NCI-H82 treated with DMSO at 0.1 percent for 48 hours (cell line): ENCODE measurements around the gene C19orf18.
"Not testable (repeated sequence)": the region's sequence is repeated elsewhere in the genome, so short reads cannot be mapped to it uniquely, and the experiment has no call there.

Experiments used
- DNase-seq: peaks from one replicate; lab custom pipeline; 2025; ENCODE audit not compliant: unreplicated experiment; lab: John Stamatoyannopoulos, UW

Gene C19orf18

DNA sequence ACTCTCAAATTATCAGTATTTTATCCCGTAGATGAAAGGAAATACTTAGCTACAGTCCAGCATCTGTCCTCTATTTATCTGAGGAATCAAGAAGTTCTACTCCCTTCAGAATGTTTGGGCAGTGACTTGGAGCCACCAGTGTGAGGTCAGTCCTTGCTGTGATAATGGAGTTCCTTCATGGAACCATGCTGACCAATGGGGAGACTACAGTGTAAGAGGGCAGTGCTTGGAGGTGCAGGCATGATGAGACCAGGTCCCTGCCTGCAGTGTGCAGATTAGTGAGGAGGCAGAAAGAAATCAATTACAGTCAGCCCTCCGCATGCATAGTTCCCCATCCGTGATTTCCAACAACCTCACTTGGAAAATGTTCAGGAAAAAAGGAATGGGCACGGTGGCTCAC, at the start of gene C19orf18:
TSS of gene C19orf18 (minus strand) at position 101 of the 400 bp plus-strand sequence. CDS start 102 bp downstream, outside the sequence.
- no peak for DNase-seq

DNA sequence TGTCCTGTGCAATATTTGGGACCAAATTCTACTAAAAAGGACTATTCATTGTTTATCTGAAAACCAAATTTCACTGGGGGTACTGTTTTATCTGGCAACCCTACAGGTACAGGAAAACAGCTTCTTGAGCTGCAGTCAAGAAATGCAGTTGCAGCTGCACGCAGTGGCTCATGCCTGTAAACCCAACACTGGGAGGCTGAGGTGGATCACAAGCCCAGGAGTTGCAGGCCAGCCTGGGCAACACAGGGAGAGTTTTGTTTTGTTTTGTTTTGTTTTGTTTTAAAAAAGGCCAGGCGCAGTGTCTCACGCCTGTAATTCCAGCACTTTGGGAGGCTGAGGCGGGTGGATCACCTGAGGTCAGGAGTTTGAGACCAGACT, 47.9 kb upstream of the C19orf18 start:
- DNase-seq, result no peak

DNA sequence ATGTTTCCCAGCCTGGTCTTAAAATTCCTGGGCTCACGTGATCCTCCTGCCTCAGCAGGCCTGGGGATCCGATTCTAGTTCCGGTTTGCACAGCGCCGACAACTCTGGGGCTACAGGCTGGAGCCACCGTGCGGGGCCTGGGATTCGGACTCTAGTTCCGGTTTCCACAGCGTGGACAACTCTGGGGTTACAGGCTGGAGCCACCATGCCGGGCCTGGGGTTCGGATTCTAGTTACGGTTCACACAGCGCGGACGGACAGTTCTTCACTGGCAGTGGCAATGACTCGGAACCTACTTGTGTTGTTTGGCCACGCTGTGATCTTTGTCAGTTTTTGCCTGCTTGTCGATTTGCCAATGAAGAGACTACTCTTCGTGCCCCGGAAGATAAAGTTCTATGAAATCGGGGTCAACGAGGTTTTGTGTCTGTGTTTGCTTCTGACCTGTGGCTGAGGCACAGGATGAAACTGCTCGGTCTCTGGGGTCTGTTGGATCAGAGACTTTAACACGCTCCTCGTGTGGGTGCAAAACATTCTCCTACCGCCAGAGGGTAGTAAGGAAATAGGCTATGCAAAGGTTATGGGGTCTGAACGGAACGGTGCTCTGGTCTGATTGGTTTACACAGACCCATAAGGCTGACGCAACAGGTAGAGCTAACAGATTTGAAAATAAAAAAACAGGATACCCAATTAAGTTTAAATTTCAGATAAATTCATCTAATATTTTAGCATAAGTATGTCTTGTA, 47.4 kb upstream of the C19orf18 start:
- peak; percentile 43 for DNase-seq

DNA sequence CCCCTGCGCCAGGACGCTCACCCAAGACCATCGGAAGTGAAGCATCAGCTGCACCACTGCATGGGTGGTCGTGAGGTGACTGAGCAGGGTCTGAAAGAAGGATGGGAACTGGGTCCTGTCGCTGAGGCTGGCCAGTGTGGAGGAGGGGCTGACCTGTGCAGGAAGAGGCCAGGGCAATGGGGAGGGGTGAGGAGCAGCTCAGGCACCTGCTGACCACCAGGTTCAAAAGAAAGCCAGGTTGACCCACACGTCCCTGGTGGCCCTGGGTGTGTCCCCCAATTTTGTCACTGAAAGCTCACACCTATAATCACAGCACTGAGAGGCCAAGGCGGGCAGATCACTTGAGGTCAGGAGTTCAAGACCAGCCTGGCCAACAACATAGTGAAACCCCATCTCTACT, 45.8 kb upstream of the C19orf18 start:
- no peak for DNase-seq

DNA sequence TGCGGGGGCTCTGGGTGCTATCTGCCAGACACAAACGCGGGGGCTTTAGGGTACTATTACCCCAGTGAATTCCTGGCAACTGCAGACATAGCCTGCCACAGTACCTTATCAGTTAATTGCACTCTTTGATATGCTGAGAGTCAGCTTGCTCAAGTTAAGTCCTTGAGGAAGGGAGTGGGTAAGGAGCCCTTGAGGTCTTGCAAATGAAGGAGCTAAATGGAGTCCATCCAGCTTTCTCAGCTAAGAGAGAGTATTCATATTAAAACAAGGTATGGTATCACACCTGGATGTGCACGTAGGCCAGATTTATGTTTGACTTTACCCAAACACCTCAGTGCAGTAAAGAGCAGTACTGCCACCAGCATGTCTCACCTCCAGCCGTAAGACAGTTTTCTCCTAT, 39.8 kb upstream of the C19orf18 start:
- no peak for DNase-seq

DNA sequence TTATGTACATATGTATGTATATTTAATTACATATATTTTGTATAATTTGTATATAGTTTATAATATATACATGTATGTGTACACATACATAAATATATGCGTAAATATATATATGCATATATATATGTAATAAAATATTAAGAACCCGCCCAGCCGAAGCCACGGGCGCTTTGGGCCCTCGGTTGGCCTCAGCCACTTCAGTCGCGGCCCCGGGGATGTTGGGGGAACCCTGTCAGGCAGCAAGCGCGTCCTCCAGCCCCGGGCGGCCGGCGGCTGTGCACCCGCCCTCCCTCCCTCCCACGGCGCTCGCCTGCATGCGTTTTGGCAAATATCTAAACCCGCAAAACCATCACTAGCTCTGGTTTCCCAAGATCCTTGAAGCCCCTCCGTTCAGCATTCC, 36.2 kb upstream of the C19orf18 start:
- no peak for DNase-seq

DNA sequence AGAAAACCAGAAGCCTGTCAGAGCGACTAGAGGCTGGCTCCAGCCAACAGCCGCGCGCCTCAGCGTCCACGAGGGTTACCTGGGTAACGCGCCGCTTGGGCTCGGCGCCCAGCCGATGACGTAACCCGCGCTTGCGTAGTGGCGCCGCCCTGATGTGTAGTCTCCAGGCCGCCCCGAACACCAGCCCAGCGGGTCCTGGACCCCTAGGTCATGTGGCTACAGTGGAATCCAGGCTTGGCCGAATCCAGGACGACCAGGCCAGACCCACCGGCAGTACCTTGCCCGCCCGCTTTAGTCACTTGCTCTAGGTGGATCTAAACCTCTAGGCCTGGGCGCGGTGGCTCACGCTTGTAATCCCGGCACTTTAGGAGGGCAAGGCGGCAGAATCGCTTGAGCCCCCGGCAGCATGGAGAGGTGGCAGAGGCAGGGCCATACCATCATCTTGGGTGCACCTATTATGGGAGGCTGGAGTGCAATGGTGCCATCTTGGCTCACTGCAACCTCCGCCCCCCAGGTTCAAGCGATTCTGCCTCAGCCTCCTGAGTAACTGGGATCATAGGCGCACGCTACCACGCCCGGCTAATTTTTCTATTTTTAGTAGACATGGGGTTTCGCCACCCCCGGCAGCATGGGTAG, 35.5 kb upstream of the C19orf18 start:
- DNase-seq, result peak; percentile 32

DNA sequence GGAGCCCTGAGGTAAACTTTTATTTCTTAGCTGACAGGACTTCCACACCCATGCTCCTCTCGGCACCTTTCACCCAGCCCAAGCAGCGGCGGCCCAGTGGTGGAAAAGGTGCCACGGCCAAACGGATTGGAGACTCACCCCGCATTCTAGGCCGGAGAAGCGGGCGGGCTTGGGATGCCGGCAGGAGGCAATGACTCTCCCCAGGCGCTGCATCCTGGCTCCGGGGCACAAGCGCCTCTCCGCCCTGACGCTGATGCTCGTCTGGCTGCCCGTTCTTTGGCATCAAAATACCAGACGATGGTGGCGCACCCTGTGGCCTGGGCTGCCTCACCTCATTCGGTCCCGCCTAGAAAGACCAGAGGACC, 34.9 kb upstream of the C19orf18 start:
- DNase-seq, result no peak

DNA sequence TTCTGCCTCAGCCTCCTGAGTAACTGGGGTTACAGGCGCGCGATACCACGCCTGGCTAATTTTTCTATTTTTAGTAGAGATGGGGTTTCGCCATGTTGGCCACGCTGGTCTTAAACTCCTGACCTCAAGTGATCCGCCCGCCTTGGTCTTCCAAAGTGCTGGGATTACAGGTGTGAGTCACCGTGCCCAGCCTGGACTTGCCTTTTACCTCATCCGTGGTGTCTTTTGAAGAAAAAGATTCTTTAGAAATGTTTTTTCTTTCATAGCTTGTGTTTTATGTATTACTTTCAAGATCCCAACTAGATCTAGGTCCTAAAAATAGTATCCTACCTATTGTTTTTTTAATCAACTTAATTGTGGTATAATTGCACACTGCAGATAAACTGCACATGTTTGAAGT, 34.5 kb upstream of the C19orf18 start:
- not testable (repeated sequence) for DNase-seq

DNA sequence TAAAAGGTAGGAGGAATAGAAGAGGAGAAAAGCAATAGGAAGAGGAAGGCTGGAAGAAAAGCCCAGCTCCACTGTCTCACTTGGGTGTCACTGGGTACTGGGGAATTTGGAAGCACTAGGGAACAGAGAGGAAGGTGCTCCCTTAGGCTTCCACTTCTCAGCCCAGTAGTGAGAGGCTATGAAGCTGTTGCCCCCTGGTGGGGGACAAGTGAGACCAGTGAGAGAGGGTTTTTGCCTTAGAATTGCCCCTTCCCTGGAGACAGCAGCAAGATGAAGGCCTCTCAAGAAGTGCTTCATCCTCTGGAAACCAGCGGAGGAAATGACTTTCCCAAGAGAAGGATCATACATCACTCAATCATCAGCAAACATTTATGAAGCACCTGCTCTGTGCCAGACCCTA, 33.0 kb upstream of the C19orf18 start:
- DNase-seq, result no peak

DNA sequence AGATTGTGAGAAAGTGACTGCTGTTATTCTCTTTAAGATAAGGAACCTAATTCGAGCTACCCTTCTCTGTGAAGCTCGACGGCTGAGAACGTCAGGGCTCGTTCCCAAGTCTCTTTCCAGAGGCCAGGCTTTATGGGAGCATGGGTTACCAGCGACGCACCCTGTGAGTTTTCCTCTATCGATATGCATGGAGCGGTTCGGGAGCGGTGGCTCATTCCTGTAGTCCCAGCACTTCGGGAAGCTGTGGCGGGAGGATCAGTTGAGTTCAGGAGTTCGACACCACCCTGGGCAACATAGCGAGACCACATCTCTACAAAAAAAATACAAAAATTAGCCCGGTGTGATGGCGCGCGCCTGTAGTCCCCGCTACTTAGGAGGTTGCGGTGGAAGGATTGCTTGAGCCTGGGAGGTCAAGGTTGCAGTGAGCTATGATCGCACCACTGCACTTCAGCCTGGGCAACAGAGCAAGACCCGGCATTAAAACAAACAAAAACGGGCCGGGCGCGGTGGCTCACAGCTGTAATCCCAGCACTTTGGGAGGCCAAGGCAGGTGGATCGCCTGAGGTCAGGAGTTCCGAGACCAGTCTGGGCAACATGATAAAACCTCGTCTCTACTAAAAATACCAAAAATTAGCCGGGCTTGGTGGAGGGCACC, 29.0 kb upstream of the C19orf18 start:
- DNase-seq, result no peak

DNA sequence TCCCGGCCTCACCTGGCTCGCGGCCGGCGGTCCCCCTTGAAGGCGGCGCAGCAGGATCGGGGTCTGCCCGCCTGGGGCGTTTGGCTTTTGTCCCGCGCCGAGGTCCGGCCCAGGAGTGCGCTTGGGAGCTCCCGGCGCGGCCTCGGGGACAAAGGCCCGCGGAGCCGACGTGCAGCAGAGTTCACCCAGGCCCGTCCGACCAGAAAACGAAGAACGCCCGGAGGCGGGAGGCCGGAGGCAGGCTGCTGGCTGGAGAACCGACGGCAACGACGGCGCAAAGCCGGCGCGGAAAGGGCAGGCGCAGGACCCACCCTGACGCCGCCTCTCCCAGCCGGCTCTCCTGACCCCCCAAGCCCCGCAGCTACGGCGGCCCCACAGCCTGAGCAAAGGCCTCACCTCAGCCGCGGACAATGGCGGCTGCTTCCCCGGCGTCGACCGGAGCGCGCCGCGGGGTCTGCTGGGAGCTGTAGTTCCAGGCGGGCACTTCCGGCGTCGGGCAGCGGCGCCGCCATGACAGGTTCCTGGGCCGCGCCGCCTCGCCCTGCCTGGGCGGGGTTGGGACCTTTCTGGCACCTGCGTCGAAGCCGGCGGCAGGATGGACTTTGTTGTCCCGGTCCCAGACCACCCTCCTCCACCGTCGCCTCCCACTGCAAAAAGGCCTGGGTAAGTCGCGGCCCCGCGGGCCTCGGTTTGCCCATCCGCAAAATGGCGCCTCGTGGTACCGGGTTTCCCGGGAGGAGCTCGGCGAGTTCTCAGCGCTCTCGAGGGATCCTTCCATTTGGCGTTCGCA, 28.2 kb upstream of the C19orf18 start, which contains the start of gene ZNF606:
TSS of gene ZNF606 (minus strand) at position 437 of the 790 bp plus-strand sequence. CDS start 1,501 bp downstream, outside the sequence.
- peak; percentile 31 for DNase-seq

DNA sequence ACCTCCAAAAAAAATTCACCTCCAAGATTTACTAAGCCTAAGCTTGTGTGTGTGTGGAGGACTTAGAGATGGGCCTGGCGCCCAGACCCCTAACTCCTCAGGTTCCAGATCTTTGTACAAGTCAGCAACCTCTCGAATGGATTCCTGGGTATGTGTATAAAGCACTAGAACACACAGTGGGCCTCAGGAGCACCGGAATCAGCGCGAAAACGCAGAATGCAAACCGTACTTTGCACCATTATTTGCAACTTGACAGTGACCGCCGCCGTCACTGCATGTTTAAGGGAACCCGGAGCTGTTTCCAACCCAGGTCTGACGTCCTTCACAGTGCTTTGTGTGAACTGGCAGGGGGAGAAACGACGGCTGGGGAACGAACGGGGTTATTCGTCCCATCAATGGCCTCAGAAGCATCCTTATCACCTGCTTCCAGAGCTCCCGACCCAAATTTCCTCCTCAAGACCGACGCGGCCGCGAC, 27.6 kb upstream of the C19orf18 start:
- DNase-seq, result no peak

DNA sequence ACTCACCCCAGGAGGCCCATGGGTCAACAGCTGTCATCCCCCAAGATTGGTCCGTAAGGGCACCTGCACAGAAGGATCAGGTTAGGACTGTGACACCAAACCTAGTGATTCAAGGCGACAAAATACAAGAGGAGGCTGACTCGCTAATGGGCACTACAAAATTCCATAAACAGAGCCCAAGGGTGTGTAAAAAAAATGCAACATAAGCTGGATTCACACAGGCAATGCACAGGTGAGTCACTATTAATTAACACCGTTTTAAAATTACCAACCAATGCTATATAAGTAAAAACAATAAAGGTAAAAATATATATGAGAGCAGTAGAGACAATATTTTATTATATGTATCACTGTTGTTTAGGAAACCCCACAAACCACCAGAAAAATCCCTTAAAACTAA, 26.3 kb upstream of the C19orf18 start:
- no peak for DNase-seq

DNA sequence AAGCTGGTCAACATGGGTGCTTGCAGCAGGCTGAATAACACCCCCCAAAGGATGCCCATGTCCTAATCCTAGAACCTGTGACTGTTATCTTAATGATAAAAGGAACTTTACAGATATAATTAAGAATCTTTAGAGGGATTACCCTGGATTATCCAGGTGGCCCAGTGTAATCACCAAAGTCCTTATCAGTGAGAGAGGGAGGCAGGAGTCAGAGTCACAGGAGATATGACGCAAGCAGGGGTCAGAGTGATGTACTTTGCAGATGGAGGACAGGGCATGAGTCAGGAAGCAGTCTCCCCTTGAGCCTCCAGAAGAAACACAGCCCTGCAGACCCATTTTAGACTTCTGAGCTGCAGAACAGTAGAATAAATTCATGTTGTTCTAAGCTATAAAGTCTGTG, 18.5 kb upstream of the C19orf18 start:
- no peak for DNase-seq

DNA sequence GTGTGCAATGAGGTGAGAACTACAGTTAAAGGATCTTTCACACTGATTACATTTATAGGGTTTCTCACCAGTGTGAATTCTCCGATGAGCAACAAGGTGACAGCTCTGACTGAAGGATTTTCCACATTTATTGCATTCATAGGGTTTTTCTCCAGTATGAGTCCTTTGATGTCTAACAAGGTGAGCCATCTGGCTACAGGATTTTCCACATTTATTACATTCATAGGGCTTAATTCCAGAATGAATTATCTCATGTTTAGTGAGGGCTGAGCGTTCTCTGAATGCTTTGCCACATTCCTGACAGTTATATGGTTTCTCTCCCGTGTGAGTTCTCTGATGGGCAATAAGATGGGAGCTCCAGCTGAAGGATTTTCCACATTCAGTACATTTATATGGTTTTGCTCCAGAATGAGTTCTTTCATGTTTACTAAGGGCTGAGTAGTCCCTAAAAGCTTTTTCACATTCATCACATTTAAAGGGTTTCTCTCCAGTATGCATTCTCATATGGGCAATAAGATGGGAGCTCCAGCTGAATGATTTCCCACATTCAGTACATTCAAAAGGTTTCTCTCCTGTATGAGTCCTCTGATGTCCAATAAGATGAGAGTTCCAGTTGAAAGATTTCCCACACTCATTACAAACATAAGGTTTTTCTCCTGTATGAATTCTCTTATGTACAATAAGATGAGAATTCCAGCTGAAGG, 4.4 kb upstream of the C19orf18 start:
- no peak for DNase-seq

DNA sequence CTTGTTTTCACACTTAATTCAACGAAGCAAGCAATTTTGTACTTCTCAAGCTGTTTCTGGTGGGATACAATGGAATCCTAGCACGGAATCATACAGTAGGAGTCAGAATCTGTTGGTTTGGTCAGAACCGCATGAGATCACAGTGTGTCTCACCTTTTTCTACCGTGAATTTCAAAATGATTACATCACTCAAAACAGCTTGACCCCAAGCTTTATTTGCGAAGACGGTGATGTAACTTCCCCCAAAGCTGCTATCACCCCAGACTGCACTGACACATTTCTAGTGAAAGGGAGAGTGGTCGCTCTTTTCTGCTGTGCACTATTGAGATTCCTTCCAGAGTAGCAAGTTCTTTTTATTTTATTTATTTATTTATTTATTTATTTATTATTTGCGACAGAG, 9.6 kb downstream of the C19orf18 start:
- no peak for DNase-seq

DNA sequence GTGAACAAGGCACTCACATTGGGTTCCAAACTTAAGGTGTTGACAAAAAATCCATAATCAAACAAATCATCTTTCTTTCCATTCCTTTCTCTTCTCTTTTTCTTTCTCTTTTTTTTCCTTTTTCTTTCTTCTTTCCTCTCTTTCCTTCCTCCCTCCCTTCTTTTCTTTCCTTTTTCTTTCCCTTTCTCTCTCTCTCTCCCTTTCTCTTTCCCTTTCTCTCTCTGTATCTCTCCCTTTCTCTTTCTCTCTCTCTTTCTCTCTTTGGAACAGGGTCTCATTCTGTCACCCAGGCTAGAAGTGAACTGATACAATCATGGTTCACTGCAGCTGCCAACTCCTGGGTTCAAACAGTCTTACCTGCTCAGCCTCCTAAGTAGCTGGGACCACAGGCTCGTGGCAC, 12.5 kb downstream of the C19orf18 start:
- DNase-seq, result no peak

DNA sequence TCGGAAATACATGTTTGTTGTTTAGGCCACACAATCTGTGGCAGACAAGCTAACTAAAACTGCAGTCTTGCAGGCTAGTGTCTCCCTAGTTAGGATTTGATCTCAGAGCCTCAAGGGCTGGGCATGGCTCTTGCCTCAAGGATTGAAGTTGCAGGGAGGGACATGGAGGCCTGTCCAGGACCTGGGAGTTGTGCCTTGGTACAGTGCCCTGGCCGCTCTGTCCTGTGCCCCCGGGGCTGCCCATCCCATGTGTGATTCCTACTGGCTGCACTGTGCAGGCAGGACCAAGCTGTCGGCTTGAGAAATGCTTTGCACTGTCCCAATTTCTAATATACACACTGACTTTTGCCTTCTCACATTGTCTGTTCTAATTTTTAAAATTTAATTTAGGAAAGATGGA, 19.3 kb downstream of the C19orf18 start:
- DNase-seq, result no peak

DNA sequence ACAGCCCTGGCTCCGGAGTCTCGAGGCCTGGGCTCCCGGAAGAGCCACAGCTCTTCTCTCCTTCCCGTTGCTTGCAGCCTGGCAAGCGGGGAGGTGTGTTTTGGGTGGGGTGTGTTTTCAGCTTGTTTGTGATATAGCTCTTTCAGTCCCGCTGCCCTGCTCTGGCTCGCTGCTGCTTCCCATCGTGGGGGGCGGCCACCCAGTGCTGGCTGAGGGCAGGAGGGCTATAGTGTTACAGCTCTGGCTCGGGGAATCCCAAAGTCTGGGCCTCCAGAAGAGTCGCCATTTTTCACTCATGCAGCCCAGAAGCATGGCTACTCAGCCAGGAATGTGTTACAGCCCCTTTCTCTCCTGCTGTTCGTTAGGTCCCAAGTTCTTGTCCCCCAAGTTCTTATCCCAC, 24.6 kb downstream of the C19orf18 start:
- DNase-seq, result no peak

DNA sequence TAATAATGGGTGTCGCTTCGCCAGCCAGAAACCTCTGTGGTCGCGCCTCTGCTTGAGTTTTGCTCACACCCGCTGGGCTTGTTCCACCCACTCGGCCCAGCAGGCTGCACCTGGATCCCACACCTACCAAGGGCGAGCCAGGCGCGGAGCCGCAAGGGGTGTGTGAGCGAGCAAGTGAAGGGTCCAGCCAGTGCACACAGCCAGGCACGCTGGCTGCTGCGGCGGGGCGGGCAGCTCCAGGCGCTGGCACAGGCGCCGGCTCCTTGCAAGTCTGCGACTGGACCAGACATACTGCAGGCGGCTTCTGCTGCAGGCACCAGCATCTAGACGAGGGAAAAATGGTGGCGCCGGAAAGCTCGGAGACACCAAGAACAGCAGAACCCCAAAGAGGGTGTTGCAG, 25.0 kb downstream of the C19orf18 start:
- no peak for DNase-seq
